ENCODE measurements around the gene RRP1B. TPM values are rescaled to one million over a fixed set of nuclear protein-coding genes. Genes with fewer than 3 reads are reported as not detected.
A peak's percentile ranks its signal among the peaks of the same experiment; 100 is the strongest.

The RRP1B gene
- total and polyA plus RNA-seq, 2 of the 13 experiments (the other 11 are each of a cell fraction or from before 2014, with no cell fraction given): 16.3 to 46.2 TPM

- TF ChIP-seq ZBTB40 (IDR thresholded peaks at IDR 0.05) (no peak), ZBTB40 (CRISPR knock-in tag; IDR thresholded peaks at IDR 0.05) (no peak), PAX8 (CRISPR knock-in tag; IDR thresholded peaks at IDR 0.05; ENCODE audit: borderline replicate concordance) (no peak), ZBTB21 (CRISPR knock-in tag; IDR thresholded peaks at IDR 0.05) (no peak), RXRB (CRISPR knock-in tag; IDR thresholded peaks at IDR 0.05; ENCODE audit: borderline replicate concordance) (peak; percentile 48; the same call in 1 of the 2 replicates), SMYD3 (CRISPR knock-in tag; IDR thresholded peaks at IDR 0.05) (no peak), THAP9 (CRISPR knock-in tag; IDR thresholded peaks at IDR 0.05; ENCODE audit: borderline replicate concordance) (no peak), PBX3 (CRISPR knock-in tag; IDR thresholded peaks at IDR 0.05; ENCODE audit: borderline replicate concordance) (no peak), ZKSCAN8 (CRISPR knock-in tag; IDR thresholded peaks at IDR 0.05; ENCODE audit: borderline replicate concordance) (peak; percentile 80; the same call in 1 of the 2 replicates), ZNF574 (CRISPR knock-in tag; IDR thresholded peaks at IDR 0.05) (0 out of 2 replicates have a peak, but pooled peaks have one; percentile 32), AKAP8 (CRISPR knock-in tag; IDR thresholded peaks at IDR 0.05) (no peak)
Measured at GRCh38 chr21:43611598-43612369, 47.6 kb upstream of the RRP1B start (continued).
